Measurements from ENCODE around the gene MAML3.

Gene MAML3

DNA sequence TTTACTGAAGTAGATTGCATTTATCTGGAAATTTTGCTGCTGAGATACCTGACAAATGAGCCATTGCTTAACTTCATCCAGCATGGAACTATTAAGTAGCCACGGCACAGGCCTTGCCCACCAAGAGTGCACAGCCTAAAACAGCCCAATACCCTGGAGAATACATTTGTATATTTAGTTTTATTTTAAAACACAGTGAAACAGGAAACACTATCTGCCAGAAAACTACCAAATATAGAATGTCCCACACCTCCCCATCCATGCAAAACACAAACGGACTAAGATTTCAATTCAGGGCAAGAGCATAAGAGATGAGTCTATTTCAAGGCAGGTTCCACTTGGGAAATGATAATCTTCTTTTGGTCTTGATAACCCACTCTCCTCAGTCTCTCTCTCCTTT lies 57.1 kb downstream of the MAML3 start:
- DNase-seq: no peak

DNA sequence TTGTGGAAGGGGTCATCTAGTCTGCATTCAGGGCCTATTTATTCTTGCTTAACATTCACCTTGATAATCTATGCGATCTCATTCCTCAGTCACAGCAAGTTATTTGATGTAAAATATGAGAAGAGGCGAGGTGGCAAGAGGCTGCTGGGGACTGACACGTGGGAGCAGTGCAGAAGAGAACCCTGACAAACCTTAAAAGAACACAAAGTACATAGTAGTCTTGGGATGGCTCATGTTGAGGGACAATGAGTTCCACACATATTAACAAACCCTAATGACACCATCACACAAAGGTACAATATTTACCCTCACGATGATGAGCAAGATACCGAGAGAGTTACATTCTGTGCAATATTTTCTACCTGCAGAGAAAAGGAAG lies 57.5 kb downstream of the MAML3 start:
- no peak for DNase-seq

DNA sequence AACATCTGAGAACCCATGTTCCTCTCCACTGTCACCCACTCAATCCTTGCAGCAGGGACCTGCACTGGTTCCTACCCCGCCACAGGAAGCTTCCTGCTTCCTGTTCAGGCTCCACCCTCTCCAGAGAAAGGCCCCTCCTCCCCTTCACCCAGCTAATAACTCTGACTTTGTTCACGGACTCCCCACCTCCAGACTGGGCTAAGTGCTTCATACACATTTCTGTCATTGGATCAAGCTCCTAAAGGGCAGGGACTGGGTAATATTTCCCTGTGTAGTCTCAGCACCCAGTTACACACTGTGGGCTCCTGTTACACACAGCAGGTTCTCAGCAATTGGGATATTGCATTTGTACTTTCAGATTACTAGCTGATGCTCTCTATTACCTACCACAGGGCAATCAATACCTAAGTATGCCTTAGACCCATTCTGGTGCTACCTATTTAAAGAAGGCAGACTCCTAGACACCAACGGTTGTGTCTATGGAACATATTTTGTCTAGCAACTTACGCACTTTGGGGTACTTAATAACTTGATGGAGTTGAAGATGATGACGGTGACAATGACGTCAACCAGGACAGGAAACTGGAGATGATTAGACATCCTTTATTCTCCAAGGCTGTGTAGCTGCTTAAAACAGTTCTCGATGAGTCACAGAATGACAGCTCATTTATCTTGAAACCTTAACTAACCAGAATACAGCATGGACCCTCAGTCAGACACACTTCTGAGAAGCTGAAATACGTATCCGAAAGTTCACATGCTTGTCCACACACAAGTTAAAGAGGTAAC lies 58.1 kb downstream of the MAML3 start:
- DNase-seq: peak; percentile 63

DNA sequence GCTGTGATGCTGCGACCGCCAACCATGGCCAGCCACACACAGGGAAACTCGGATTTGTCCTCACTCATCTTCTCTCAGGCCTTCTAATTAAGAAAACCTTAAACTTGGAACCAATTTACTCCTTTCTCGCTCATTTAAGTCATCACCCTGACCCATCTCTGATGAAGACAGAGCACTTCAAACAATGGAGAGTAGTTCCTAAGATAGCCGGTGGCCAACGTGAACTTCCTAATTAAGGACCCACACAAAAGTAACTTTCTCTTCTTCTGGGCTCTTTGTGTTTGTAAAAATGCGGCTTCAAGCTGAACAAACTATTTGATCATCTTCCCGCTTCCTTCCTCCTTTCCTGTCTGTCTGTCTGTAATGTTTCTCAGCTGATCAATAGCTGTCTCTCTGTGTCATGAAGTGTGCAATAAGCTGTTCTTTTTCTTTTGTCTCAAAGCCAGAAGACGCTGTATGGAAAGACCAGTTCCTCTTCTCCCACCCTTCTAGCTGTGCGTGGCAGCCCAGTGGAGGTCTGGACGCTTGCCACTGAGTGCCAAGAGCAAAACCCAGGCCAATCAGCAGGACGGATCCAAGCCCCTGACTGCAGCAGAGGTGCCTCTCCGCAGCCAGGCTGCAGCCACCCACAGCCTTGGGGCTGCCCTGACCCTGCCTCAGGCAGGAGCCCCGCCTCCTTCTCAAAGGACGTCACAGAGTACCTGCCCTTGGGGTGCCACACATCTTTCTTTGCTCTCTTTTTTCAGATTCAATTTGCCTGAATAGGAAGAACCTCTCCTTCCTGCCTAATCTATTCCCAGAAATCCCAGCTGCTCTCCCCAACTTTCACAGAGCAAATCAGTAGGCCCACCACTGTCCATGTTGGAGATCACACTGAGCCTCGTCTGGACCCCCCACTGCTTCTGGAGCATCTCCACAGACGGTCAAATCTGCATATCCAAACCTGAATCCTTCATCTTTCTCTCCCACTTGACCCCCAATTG lies 59.3 kb downstream of the MAML3 start:
- no peak for DNase-seq

DNA sequence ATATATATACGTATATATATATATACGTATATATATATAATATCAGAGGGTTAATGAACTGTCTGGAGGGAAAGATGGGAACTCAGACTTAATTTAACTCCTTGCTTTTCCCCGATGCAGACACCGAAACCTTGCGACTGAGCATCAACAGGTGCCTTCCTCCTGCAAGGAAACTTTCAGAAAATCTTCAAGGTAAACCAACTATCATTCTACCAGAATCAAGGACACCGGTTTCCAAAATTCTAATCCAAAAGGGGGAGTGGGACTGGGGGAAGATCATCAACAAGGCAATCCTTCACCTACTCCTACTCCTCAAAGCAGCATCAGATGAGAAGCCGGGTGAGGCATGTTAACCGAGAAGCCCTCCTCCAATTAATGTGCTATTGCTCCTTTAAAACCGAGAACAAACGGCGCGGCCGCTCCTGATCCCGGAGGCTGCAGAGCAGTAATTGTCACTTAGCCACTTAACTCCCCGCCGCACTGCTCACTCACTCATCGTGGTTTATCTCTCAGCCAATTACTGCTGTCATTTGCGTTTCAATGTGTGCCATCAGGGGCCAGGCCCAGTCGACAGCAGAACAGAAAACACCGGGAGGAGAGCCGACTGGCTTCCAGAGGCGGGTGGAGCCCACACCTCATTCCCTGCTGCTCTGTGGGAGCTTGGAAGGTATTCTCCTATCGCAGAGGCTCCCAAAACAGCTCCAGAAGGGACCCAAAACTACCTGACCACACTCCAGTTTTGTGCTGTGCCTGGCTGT lies 61.7 kb downstream of the MAML3 start:
- DNase-seq: peak; percentile 86

DNA sequence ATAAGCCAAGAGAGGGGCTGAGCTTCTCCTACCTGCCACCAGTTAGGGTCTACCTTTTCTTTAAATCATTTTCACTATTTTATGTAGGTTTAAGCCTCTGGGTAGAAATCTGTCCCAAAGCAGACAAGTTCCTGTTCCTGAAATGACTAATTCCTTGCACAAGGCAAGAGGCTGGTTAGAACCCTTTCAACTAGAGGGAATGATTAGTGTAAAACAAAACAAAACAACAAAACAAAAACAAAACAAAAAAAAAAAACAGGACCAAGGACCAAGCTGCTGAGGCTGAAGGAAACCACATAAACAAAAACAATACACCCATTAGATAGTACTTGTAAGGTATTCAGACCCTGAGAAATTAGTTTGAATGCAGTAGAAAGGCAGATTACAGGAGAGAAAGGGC lies 62.7 kb downstream of the MAML3 start:
- DNase-seq: no peak

DNA sequence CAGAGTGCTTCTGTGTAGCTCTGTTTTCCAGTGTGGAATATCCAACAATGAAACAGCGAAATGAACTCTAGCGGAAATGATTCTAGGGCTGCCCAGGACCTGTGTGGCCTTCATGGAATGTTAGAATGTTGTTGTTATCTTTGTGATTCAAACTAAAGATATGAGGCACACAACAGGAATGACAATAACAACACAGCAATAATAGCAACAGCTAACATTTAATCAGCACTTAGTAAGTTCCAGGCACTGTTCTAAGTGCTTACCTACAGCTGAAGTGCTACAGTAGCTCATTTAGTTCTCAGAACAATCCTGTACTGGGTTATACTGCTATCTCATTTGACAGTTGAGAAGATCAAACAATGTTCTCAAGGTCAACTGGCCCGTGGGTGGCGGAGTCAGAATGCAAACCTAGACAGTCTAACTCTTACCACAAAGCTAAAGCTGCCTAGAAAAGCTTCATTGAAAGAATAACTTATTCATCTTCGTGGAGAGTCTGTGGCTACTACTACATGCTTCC lies 63.7 kb downstream of the MAML3 start:
- no peak for DNase-seq

DNA sequence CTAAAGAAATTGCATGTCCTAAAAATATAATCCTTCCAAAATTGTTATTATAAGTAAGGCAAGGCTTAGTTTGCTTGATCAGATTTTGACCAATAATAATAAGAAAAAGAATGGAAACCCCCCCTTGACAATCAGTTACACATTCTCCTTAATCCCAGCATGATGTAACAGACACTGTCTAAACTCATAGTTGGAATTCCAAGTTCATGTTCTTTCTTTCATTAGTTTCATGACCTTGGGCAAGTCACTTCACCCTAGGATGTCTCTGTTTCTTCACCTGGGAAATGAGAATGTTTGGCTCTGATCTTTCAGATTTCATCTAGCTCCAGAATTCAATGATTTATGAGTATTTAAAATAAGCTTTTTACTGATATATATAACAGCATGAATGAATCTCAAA lies 64.8 kb downstream of the MAML3 start:
- no peak for DNase-seq

DNA sequence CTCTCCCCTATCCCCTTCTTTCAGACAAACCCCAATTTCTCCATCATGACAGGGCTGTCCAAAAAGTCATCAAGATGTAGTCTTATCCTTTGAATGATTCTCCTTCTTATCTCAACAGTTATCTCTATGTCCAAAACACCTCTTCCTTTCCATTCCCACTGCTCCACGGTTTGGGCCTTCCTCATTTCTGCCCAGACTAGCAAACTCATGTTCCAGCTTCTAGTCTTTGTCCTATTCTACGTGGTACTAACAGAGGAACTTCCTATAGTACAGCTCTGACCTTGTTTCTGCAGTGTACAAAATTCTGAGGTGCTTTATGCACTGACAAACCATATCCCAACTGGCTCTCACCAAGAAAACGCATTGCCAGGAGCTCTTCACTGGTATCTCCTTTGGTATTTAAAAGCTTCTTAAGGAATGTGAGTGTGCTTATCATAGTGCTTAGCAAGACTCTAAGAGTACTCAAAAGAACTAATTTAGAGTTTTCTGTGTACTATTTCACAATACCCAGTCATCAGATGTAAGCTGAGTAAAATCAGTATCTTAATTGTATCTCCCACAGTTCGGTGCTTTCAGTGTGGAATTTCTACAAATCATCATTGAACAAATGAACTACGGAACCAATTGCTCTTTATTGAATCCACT lies 65.5 kb downstream of the MAML3 start:
- no peak for DNase-seq

DNA sequence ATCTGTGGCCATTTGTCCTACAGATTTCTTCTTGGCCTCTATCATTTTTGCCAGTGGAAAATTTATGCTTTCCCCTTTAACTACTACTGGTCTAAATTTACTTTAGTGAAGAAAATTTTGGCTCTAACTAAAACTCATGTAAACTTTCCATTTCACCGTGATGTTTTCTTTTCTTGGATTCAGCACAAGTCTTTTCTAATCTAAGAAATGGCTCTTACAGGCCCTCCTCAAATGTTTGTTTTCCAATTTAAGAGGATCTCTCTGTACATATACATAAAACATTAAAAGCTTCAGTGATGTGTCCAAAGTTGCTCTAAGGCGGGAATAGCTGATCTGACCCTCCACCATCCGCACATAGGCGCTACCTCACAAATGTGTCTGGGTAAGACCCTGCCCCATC lies 68.1 kb downstream of the MAML3 start:
- DNase-seq: no peak

DNA sequence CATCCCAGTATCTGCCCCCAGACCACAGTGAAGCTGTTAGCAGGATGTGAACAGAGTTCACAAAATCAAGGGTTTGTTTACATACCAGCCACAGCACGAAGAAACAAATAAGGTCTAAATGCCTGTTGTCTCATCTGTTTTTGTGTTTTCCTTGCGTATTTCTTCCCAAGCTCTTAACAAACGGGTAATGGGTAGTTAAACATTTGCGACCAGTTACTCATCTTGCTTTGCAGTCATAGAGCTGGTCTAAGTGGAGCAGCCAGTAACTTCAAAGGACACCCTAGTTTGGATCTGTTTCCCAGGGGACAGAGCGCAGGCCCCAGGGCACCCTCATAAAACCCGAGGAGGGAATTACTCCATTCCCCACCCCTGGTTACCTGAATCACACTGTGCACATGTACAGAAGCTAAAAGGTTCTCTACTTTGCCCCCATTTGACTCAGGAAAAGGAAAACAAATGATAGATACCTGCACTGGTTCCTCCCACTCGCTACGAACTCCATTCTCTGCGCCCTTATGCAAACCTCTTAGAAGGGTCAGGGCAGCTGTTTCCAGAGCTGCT lies 68.8 kb downstream of the MAML3 start:
- DNase-seq: no peak

DNA sequence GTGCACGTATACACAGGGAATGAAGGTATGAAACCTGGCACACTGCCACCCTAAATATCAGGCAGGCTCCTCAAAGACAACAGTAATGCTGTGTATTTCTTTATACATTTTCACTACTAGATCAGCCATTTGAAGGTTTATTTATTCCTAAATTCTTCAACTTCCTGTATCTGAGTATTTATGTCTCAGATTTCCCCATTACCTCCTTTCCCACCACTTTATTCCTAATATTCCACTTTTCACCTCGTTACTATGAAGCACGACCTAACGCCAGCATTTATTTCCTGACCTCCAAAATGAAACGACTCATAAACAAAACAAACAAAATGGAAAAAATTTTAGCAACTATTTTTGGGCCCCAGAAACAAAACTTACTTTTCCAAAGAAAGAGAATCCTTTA lies 69.6 kb downstream of the MAML3 start:
- DNase-seq: no peak

DNA sequence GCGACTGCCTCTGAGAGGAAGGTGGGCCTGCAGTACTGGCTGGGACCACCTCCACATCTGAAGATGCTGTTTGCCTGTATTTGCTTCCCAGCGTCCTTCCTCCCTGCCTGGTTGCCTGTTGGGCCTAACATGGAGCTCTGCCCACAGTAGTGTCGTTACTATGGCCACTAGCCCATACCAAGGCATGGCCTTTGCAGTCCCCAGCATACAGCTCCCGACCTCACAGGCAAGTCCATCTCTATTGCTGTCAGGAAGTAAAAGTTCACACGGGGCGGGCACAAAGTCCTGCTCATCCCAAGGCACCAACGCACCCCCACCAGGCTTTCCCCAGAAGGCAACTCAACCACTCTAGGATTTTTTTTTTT lies 71.6 kb downstream of the MAML3 start:
- no peak for DNase-seq

DNA sequence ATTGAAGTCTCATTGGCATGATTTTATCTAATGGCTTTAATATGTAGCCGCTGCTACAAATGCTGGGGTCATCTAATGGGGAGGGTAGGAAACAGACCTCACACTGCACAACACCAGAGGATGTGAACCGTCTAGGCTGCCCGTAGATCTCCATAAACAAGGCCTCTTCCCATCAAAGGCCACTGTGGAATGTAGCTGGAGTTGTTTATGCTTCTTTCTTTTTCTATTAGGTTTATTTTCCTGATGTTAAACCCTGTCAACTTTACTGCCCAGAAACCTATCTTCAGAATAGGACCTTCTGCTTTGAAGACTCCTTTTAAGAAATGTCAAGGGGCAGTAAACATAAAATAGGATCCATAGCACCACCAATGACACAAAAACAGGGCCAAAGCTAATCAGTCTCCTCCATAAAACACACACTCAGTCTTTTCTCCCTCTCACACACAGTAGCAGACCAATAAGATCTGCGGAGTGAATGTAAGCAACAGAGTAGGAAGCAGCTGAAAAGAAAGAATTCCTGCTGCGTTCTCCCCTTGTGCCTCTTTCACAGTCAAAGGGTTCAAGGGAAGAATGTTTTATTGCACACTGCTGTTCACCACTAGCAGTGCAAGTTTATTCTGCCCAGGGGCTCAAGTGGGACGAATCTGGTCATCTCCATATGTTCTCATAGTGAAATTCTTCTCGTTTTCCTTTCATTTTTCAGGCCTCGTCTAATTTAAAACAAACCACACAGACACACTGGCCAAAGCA lies 72.2 kb downstream of the MAML3 start:
- DNase-seq: no peak

DNA sequence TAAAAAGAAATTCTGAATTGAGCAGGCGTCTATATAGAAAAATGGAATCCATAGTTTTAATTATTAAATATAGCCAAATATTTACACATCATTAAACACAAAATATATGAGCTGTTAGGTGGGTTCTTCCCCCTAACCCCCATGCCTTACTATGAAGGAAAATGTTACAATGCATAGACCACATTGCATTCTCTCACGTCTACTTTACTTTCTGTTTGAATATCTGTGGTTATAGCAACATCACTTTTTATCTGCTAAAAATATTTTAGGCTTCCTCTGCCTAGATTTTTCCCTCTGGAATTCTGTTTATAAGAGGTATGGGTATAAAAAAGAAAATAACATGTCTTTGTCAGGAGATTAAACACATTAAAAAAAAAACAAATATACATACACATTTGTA lies 73.1 kb downstream of the MAML3 start:
- no peak for DNase-seq

DNA sequence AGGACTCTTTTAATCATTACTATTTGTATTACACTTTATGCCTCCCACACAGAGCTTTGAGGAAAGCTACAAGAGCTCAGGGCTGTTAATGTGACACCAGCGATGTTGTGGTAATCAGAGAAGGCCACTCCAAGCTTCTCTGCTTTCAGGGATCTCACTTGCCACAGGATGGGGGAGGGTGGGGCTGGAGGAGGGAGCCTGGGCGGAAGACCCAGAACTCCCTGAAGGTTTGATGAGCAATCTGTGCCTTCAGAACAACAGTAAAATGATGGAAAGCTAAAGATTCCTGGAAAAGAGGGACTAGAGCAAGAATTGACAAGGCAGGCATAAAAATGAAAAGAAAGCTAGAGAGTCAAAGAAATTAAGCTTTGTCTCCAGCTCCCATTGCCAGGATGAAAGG lies 75.6 kb downstream of the MAML3 start:
- peak; percentile 44 for DNase-seq

DNA sequence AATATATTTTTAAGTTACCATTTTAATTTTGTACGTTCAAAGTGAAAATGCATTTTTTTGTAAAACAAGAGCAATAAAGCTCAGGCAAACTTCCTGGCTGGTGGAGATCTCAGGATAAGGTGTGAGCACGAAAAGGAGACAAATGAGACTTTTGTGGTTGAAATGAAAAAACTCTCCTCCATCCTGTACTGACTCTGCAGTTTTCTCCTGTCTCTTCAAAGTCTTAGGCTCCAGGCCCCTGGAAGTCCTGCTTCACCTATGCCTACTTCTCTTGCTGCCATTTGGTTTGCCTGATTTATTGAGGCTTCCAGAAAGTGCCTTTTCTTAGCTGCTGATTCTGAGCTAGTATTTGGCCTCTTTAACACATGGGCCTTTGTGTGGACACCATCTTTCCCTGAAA lies 77.7 kb downstream of the MAML3 start:
- no peak for DNase-seq

DNA sequence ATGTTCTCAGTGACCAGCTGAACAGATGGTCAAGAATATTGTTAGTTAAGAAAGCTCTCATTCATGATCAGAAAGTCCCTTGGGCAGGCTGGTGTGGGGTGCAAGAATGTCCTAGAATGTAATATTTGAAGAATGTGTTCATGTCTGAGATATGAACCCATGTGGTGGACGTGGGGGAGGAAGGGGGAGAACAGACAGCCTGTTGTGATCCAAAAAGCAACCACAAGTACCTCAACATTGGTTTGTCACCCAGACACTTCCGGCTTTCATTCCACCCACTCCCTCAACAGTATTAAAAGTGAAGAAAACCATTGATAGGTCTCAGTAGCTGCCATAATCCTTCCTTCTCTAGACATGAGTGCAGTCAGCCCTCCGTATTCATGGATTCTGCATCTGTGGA lies 82.2 kb downstream of the MAML3 start:
- no peak for DNase-seq

DNA sequence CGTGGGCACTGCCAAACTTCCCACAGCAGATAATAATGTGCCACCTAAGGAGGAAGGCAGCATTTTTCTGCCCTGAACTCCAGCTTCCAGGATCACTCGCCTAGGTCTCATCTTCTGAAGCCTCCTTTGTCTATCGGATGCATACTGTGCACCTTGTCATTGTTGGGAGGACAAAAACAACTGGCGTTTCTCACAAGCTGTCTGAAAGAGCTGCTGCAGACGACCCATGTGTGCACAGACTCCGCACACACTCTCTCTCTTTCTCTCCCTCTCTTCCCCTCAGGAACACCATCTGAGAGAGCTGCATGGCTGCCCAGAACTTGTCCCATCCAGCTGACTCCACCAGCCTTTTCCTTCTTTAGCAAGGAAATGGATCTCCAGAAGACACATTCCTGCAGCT lies 83.0 kb downstream of the MAML3 start:
- no peak for DNase-seq

DNA sequence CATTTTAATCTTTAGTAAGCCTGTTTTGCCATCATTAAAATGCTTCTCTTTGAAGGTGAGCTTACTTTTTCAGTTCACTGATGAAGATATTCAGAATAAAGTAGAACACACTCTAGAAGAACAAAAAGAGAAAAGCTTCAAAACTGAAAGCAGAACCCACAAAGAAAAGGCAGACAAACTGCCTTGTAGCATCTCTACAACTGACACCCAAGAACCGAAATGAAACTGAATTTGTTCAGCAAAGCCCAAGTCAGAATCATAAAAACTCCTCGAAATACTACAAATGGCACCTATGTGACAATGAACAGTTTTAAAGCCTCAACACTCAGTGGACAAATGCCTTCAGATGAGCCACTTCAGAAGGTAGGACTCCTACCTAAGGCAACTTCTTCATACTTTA lies 83.6 kb downstream of the MAML3 start:
- no peak for DNase-seq

DNA sequence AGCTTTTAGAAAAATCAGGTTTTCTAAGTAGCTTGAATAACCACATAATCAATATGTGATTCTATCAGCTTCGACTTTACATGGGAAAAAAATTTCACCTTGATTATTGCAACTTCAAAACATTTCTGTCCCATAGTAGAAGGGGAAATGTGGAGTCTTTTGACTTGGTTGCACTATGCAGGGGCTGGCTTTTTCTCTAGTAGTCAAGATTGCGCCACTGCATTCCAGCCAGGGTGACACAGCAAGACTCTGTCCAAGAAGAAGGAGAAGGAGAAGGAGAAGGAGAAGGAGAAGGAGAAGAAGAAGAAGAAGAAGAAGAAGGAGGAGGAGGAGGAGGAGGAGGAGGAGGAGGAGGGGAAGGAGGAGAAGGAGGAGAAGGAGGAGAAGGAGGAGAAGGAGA lies 84.9 kb downstream of the MAML3 start:
- no peak for DNase-seq

DNA sequence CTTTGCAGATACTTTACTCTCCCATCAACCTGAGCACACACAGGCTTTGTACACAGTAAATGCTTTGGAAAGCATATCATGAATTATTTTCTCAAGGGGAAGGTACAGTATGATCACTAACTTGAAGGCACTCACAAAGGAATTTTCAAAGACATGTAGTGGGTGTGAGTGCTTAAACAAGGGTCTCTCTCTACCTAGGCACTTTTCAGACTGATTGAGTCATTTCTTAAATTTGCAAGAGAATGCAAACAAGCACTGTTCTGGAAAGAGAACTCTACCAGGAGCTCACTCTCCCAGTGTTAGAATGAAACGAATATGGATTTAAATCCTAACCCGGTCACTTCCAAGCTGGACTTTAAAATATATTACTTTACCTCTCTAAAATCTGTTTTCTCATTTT lies 85.7 kb downstream of the MAML3 start:
- no peak for DNase-seq

All from NCI-H1436 treated with DMSO at 0.1 percent for 48 hours (cell line).